Upper lobe of right lung (tissue), 1 donor: ENCODE measurements around the gene DCAF10. TPM values are rescaled to one million over a fixed set of nuclear protein-coding genes. Genes with fewer than 3 reads are reported as not detected.
"Not testable (repeated sequence)": the region's sequence is repeated elsewhere in the genome, so short reads cannot be mapped to it uniquely, and the experiment has no call there.

Source experiments
- ATAC-seq: fragments of 200-7000 bp; cut with Tn5 transposase; one replicate; pipeline ENCODE4 v1.9.1; 2020; ENCODE audit warnings: mild to moderate bottlenecking, moderate library complexity
- DNase-seq: peaks from one replicate; pipeline ENCODE4 v3.0.0-alpha.2; 2020
- H3K27ac ChIP-seq: fragments of 200-600 bp; one replicate; pipeline ENCODE4 v1.8.0; 2022
- H3K27me3 ChIP-seq: fragments of 200-600 bp; one replicate; pipeline ENCODE4 v1.8.0; 2022; ENCODE audit warnings: mild to moderate bottlenecking
- H3K36me3 ChIP-seq: fragments of 200-600 bp; one replicate; pipeline ENCODE4 v1.8.0; 2022
- H3K4me1 ChIP-seq: fragments of 200-600 bp; one replicate; pipeline ENCODE4 v1.8.0; 2022
- H3K4me3 ChIP-seq: fragments of 200-600 bp; one replicate; pipeline ENCODE4 v1.8.0; 2022; ENCODE audit warnings: mild to moderate bottlenecking
- H3K9me3 ChIP-seq: fragments of 200-600 bp; one replicate; pipeline ENCODE4 v1.8.0; 2022
- intact Hi-C: fragments of 100-400 bp; cut with DNase I; formaldehyde crosslinking; loops from one replicate; pipeline ENCODE4 v1.11.0; 2022
- total RNA-seq: library from RNA; stranded (reverse); fragmentation: NEBNext Ultra II Directional; extraction: Animal tissue kit (Norgen Biotek cat#: 25700); gene quantifications from one replicate; pipeline ENCODE4 v1.2.1, GENCODE V29; 2021
- TF ChIP-seq, protein P1 (sequence below): fragments of 200-600 bp; IDR thresholded peaks from one replicate; pipeline ENCODE4 v1.8.0; 2022; ENCODE audit warnings: antibody characterized with exemption
- donor health status: DM: no; HTN: yes; CAD: no; lungs with severe emphysema.

The DCAF10 gene
- total RNA-seq, 1 donor from 2014 or later, result 25.2 TPM

DNA sequence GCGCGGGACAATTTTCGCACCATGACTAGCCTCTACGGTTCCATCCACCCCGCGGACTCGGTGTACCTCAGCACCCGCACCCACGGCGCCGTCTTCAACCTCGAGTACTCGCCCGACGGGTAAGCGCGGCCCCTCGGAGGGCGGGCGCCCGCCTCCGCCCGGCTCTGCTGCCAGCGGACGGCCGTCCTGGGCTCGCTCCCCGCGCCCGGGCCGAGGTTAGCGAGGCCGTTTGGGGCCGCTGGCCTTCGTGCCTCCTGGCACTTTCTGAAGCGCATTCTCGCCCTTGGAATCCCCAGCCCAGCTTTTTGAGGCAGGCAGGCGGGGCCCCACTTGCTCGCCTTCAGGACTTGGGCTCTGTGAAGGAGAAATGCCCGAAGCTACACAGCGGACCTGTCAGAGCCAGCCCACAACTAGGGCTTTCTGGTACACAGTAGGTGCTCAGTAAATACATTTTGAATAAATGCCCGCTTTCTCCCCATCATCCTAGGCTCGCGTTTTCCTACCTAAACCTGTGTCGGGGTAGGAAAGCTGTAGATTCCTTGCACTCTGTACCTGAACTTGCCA, 772 bp downstream of the DCAF10 start:
- Histone ChIP-seq H3K4me1 (peaks cover 24% of the 10 kb centered on the region), H3K36me3 (no peaks in the 10 kb centered on the region), H3K9me3 (no peaks in the 10 kb centered on the region), H3K27me3 (no peaks in the 10 kb centered on the region), H3K27ac (peak overlapping the region; percentile 85), H3K4me3 (peak overlapping the region; percentile 95)
- peak; percentile 64 for ATAC-seq
- intact Hi-C loops, result no loop called here
- peak; percentile 76 for DNase-seq
- TF ChIP-seq, protein P1, sequence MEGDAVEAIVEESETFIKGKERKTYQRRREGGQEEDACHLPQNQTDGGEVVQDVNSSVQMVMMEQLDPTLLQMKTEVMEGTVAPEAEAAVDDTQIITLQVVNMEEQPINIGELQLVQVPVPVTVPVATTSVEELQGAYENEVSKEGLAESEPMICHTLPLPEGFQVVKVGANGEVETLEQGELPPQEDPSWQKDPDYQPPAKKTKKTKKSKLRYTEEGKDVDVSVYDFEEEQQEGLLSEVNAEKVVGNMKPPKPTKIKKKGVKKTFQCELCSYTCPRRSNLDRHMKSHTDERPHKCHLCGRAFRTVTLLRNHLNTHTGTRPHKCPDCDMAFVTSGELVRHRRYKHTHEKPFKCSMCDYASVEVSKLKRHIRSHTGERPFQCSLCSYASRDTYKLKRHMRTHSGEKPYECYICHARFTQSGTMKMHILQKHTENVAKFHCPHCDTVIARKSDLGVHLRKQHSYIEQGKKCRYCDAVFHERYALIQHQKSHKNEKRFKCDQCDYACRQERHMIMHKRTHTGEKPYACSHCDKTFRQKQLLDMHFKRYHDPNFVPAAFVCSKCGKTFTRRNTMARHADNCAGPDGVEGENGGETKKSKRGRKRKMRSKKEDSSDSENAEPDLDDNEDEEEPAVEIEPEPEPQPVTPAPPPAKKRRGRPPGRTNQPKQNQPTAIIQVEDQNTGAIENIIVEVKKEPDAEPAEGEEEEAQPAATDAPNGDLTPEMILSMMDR, result no peak

DNA sequence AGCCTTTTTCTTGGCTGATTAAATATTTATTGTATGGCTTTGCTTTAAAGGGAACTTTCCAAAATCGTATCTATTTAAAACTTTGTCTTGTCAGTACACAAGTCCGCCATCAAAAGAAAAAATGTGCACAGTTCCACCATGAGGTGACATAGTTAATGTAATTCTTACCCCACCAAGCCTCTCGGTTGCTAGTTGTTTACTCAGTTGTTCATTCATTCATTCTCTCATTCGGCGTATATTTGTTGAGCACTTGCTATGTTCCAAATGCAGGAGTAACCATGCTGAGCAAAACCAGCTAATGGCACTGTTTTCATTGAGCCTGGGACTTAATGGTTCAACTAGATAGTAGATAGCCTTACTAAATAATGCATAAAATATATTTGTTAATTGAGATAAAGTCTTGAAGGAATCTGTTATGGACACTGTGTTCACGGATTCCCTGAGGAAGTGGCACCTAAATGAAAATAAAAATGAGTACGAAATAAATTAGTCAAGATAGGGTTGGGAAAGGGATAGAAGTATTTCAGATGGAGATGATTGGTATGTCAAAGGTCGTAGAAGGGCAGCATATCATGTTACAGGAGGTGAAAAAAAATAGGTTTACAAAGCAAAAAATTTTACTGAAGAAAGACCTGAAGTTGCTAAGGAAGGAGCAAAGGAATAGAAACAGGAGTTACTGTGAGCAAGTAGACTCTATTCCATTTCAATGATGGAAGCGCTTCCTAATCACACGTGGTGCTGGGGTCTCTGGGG, 1.5 kb downstream of the DCAF10 start:
- TF ChIP-seq, protein P1, result no peak
- H3K4me1 ChIP-seq, result peaks cover 24% of the 10 kb centered on the region
- no peaks in the 10 kb centered on the region for H3K27me3 ChIP-seq
- no peak for ATAC-seq
- H3K9me3 ChIP-seq, result no peaks in the 10 kb centered on the region
- peak overlapping the region; percentile 85 for H3K27ac ChIP-seq
- intact Hi-C loops, result no loop called here
- no peaks in the 10 kb centered on the region for H3K36me3 ChIP-seq
- DNase-seq, result no peak
- H3K4me3 ChIP-seq, result peak overlapping the region; percentile 95

DNA sequence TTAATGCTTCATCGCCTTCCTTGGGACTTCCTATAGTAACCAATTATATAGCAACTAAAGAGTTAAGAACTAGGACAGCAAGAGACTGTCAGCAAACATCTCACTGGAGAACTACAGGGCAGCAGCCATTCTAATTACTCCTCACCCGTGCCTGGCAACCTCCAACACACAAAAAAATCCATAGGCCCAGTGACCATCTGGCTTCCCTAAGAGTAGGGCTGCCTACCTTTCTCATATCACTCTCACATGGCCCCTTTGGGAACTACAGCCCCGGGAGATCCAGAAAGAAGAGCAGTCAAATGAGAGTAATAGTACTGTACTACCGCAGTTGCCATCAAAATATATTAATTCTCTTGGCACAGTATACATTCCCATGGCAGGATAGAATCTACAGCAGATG, 5.7 kb downstream of the DCAF10 start:
- no peak for ATAC-seq
- Histone ChIP-seq H3K9me3 (no peaks in the 10 kb centered on the region), H3K27ac (no peak overlapping the region), H3K4me1 (peaks cover 19% of the 10 kb centered on the region), H3K4me3 (no peak overlapping the region), H3K27me3 (no peaks in the 10 kb centered on the region), H3K36me3 (no peaks in the 10 kb centered on the region)
- DNase-seq, result no peak
- TF ChIP-seq, protein P1, result no peak
- intact Hi-C loops, result no loop called here

DNA sequence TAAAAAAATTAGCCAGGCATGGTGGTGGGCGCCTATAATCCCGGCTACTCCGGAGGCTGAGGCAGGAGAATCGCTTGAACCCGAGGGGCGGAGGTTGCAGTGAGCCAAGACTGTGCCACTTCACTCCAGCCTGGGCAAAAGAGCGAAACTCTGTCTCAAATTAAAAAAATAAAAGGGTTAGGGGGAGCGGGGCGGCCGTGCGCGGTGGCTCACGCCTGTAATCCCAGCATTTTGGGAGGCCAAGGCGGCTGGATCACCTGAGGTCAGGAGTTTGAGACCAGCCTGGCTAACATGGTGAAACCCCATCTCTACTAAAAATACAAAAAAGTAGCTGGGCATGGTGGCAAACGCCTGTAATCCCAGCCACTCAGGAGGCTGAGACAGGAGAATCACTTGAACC, 9.1 kb downstream of the DCAF10 start:
- DNase-seq, ATAC-seq, H3K36me3 ChIP-seq, H3K9me3 ChIP-seq, H3K27me3 ChIP-seq, H3K4me1 ChIP-seq, intact Hi-C loops, H3K4me3 ChIP-seq, H3K27ac ChIP-seq: not testable (repeated sequence)

DNA sequence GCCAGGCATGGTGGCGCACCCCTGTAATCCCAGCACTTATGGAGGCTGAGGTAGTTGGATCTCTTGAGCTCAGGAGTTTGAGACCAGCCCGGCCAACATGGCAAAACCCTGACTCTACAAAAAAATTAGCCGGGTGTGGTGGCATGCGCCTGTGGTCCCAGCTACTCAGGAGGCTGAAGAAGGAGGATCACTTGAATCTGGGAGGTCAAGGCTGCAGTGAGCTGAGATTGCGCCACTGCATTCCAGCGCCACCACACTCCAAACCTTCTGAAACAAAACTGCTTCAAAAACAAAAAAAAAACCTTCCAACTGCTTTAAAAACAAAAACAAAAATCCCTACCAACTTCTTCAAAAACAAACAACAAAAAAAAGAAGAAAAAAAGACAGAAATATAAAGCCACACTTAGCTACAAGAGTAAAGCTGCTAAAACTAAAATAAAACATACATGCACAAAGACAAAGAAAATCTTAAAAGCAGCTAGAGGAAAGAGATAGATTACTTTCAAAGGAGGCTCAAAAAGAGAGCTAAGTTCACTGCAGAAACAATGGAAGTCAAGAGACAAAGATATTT, 11.4 kb downstream of the DCAF10 start:
- TF ChIP-seq, protein P1, result no peak
- Histone ChIP-seq H3K4me1 (no peaks in the 10 kb centered on the region), H3K9me3 (no peaks in the 10 kb centered on the region), H3K36me3 (no peaks in the 10 kb centered on the region), H3K27me3 (no peaks in the 10 kb centered on the region), H3K4me3 (no peak overlapping the region), H3K27ac (no peak overlapping the region)
- DNase-seq, result no peak
- no peak for ATAC-seq
- intact Hi-C loops, result no loop called here

DNA sequence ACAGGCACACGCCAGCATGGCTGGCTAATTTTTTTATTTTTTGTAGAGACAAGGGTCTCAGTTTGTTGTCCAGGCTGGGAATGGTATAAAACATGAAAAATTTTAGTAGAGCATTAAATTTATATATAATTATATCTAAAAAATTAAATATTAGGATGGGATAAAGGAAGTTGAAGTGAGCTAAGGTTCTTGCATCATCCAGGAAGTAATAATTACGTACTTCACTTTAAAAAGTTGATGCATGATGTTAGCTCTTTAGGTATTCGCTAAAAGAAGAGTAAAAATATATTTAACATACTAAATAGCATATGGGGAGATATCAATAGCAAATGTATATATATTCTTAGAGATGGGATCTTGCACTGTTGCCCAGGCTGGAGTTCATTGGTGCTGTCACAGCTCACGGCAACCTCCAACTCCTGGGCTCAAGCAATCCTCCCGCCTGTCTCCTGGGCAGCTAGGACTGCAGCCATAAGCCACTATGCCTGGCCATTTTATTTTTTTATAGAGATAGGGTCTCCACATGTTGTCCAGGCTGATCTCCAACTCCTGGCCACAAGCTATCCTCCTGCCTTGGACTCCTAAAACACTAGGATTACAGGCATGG, 12.3 kb downstream of the DCAF10 start:
- Histone ChIP-seq H3K4me3 (no peak overlapping the region), H3K36me3 (no peaks in the 10 kb centered on the region), H3K4me1 (no peaks in the 10 kb centered on the region), H3K27ac (no peak overlapping the region), H3K9me3 (no peaks in the 10 kb centered on the region), H3K27me3 (no peaks in the 10 kb centered on the region)
- ATAC-seq (no peak), DNase-seq (no peak)
- intact Hi-C loops, result no loop called here
- TF ChIP-seq, protein P1, result no peak
